Transverse colon (tissue), 4 donors: Measurements from ENCODE around the gene ASTN1. TPM values are rescaled to one million over a fixed set of nuclear protein-coding genes. Genes with fewer than 3 reads are reported as not detected.

Source experiments
- DNase-seq: peaks from one replicate; pipeline ENCODE4 v3.0.0-alpha.2; 2019
- H3K27ac ChIP-seq, 4 donors: fragments of 200-600 bp; sonication (generic); 2 replicates each; pipeline ENCODE4 v1.5.1; 2016 to 2018; ENCODE audit warnings: inconsistent platforms in 4 of 4
- H3K27me3 ChIP-seq: fragments of 200-600 bp; sonication (generic); 2 replicates; pipeline ENCODE4 v1.5.1; 2017; ENCODE audit warnings: inconsistent platforms
- H3K36me3 ChIP-seq, 4 donors: fragments of 200-600 bp; sonication (generic); 2 replicates each; pipeline ENCODE4 v1.5.1; 2017 to 2019; ENCODE audit warnings: inconsistent platforms in 4 of 4
- H3K4me1 ChIP-seq, 4 donors: fragments of 200-600 bp; sonication (generic); 2 replicates each; pipeline ENCODE4 v1.5.1; 2017 to 2020; ENCODE audit warnings: inconsistent platforms in 4 of 4
- H3K4me3 ChIP-seq, 4 donors: fragments of 200-600 bp; sonication (generic); 1 replicate in 1 of 4; 2 replicates in 3 of 4; pipeline versions ENCODE4 v1.5.1 to v1.6.1; 2017 to 2019; ENCODE audit warnings: inconsistent platforms in 4 of 4
- H3K9me3 ChIP-seq, 2 donors: fragments of 200-600 bp; sonication (generic); 2 replicates each; pipeline ENCODE4 v1.5.1; 2017 to 2019; ENCODE audit warnings: inconsistent platforms in 2 of 2
- CTCF ChIP-seq, 5 experiments: fragments of 200-600 bp in 3 of 5; fragments of 450-650 bp in 2 of 5; sonication (generic) in 3 of 5; IDR thresholded peaks; 1 replicate in 2 of 5; 2 replicates in 3 of 5; pipeline ENCODE4 v1.5.1; 2016 to 2017; ENCODE audit warnings: antibody characterized with exemption in 5 of 5, inconsistent platforms in 3 of 5, mild to moderate bottlenecking in 2 of 5, moderate library complexity in 1 of 5
- EP300 ChIP-seq: sonication (generic); formaldehyde crosslinking; IDR thresholded peaks from one replicate; pipeline ENCODE4 v1.6.1; 2017; ENCODE audit warnings: antibody characterized with exemption, low read depth
- POLR2A ChIP-seq: fragments of 450-650 bp; IDR thresholded peaks from one replicate; pipeline ENCODE4 v1.6.1; 2016; ENCODE audit warnings: antibody characterized with exemption, mild to moderate bottlenecking, moderate library complexity
- WGBS, 2 donors: methylation state at CpG; one replicate each; pipeline ENCODE4 v1.1.5; 2018; ENCODE audit warnings: low coverage in 1 of 2; 5-methylcytosine and 5-hydroxymethylcytosine counted together
- in situ Hi-C, 4 donors: fragments of 200-750 bp; cut with MboI; loops; one replicate each; pipeline versions ENCODE4 v1.15.0 to v1.15.1; 2017; ENCODE audit warnings: low sequenced_read_pairs in 3 of 4, low pct_ligation_motif_present in 1 of 4, low pct_unique_long_range_greater_than_20kb in 1 of 4
- intact Hi-C: fragments of 100-400 bp; cut with DNase I; formaldehyde crosslinking; loops from one replicate; pipeline ENCODE4 v1.15.1; 2023; ENCODE audit warnings: low total_unique reads
- small RNA-seq, 4 donors: library from RNA; depleted of rRNA; stranded (forward); fragments of <200 nt; gene quantifications; one replicate each; pipeline ENCODE3, GENCODE V24; 2016
- total RNA-seq, 4 donors: library from RNA; depleted of rRNA; stranded (reverse); fragments of >200 nt; gene quantifications; one replicate each; pipeline ENCODE4 v1.1.0, GENCODE V29; 2016

Gene ASTN1
- total RNA-seq, 4 donors from 2014 or later: 0.27 to 3.0 (median 0.74) TPM

- no peak overlapping the region for H3K27ac ChIP-seq
- no peaks in the 10 kb centered on the region for H3K36me3 ChIP-seq
- H3K27me3 ChIP-seq: no peaks in the 10 kb centered on the region
- TF ChIP-seq CTCF (IDR thresholded peaks at IDR 0.05): no peak
- TF ChIP-seq EP300: no peak
- TF ChIP-seq POLR2A: no peak
- 74 to 94% methylated on average over 2 of the region's 2 CpGs for WGBS, 2 donors
- in situ Hi-C loops: no loop called here
- no peaks in the 10 kb centered on the region for H3K4me1 ChIP-seq
- no peak overlapping the region for H3K4me3 ChIP-seq
- DNase-seq: no peak
- H3K9me3 ChIP-seq: no peaks in the 10 kb centered on the region
- intact Hi-C loops: no loop called here
Measured at GRCh38 chr1:176809292-176809691, 355.2 kb downstream of the ASTN1 start.

Small RNA genes lying within 50 kb of the gene (small RNA-seq; reads per million reads assigned to genes)
- gene MIR488: 0 to 0.12 (median 0) reads per million in 4 donors

Other genes starting within 250 kb of the ASTN1 start
- not detected for gene BRINP2, start 6.2 kb upstream of the ASTN1 start, total RNA-seq